Loucy (cell line): Measurements from ENCODE around the gene PDZD8.

Source experiments
- H2AFZ ChIP-seq: fragments of 200-600 bp; sonication (generic); 2 replicates; pipeline ENCODE4 v1.6.0; 2016; ENCODE audit warnings: antibody characterized with exemption, mild to moderate bottlenecking, low read length, moderate library complexity
- H3F3A ChIP-seq: fragments of 200-600 bp; 2 replicates; pipeline ENCODE4 v1.6.0; 2016; ENCODE audit warnings: antibody characterized with exemption, low read depth, mild to moderate bottlenecking
- H3K27me3 ChIP-seq: fragments of 200-600 bp; sonication (generic); 2 replicates; pipeline ENCODE4 v1.6.1; 2014; ENCODE audit warnings: low read length, mild to moderate bottlenecking; ENCODE audit not compliant: insufficient read depth, poor library complexity, severe bottlenecking
- H3K36me3 ChIP-seq: fragments of 200-600 bp; sonication (generic); 2 replicates; pipeline ENCODE4 v1.6.1; 2016; ENCODE audit warnings: low read length; ENCODE audit not compliant: insufficient read depth
- H3K4me1 ChIP-seq: fragments of 200-600 bp; sonication (generic); 2 replicates; pipeline ENCODE4 v1.5.1; 2014; ENCODE audit warnings: low read length, mild to moderate bottlenecking; ENCODE audit not compliant: insufficient read depth, poor library complexity, severe bottlenecking
- H3K4me2 ChIP-seq: fragments of 200-600 bp; sonication (generic); 2 replicates; pipeline ENCODE4 v1.6.0; 2014; ENCODE audit warnings: antibody characterized with exemption, low read length, low read depth, mild to moderate bottlenecking; ENCODE audit not compliant: poor library complexity, severe bottlenecking
- H3K4me3 ChIP-seq: fragments of 200-600 bp; sonication (generic); 2 replicates; pipeline ENCODE4 v1.5.1; 2014; ENCODE audit warnings: low read length, mild to moderate bottlenecking, mixed read lengths; ENCODE audit not compliant: poor library complexity, severe bottlenecking
- H3K79me2 ChIP-seq: fragments of 200-600 bp; sonication (generic); 2 replicates; pipeline ENCODE4 v1.6.1; 2014; ENCODE audit warnings: low read length; ENCODE audit not compliant: insufficient read depth
- H3K9ac ChIP-seq: fragments of 200-600 bp; sonication (generic); 2 replicates; pipeline ENCODE4 v1.6.0; 2014; ENCODE audit warnings: mild to moderate bottlenecking, low read depth, low read length, moderate library complexity; ENCODE audit not compliant: poor library complexity, severe bottlenecking
- H3K9me2 ChIP-seq: fragments of 200-600 bp; sonication (generic); replicated peaks from 2 replicates; pipeline ENCODE4 v1.6.1; 2016; ENCODE audit warnings: low read depth, low read length, mixed read lengths
- H3K9me3 ChIP-seq: fragments of 200-600 bp; sonication (generic); 2 replicates; pipeline ENCODE4 v1.6.1; 2014; ENCODE audit warnings: mild to moderate bottlenecking, antibody characterized with exemption, low read length, low read depth; ENCODE audit not compliant: insufficient read depth
- H4K20me1 ChIP-seq: fragments of 200-600 bp; sonication (generic); 2 replicates; pipeline ENCODE4 v1.6.0; 2014; ENCODE audit warnings: antibody characterized with exemption, low read length, mild to moderate bottlenecking; ENCODE audit not compliant: insufficient read depth, poor library complexity, severe bottlenecking
- EZH2phosphoT487 ChIP-seq: fragments of 200-600 bp; IDR thresholded peaks from 2 replicates; pipeline ENCODE4 v1.6.1; 2018; ENCODE audit warnings: antibody characterized with exemption, mild to moderate bottlenecking, moderate library complexity, borderline replicate concordance
- TF ChIP-seq, protein P1 (sequence below): fragments of 200-600 bp; sonication (generic); conservative IDR thresholded peaks from 2 replicates; pipeline ENCODE4 v1.5.1; 2014; ENCODE audit warnings: mild to moderate bottlenecking, antibody characterized with exemption, low read length

PDZD8 gene

DNA sequence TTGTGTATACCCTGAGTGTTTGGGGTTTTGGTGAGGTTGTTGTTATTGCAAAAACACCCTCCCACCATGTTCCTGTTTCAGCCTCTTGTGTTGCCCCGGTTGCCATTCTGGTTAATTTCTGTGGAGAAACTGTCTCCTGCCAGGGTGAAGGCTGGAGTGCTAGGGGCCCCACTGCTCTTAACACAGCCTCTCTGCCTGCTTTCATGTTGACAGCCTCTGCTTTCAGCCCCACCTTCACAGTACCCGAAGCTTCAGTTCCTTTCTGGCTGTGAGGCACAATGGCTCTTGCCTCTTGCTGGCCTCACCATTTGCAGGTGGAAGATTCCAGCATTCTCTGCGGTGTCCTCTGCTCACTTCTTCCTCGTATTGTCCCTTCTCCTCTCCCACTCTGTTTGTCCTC is 115.2 kb downstream of the PDZD8 start:
- Histone ChIP-seq H3K36me3 (no peaks in the 10 kb centered on the region), H2AFZ (0 out of 2 replicates have a peak overlapping the region, but pooled peaks have one; percentile 21), H3K4me2 (peak overlapping the region; percentile 33), H3K79me2 (no peaks in the 10 kb centered on the region), H3K4me3 (no peak overlapping the region), H3K27me3 (no peaks in the 10 kb centered on the region), H3K4me1 (peaks cover 20% of the 10 kb centered on the region), H3K9ac (no peak overlapping the region), H3F3A (no peaks in the 10 kb centered on the region), H3K9me3 (no peaks in the 10 kb centered on the region), H3K9me2 (no peaks in the 10 kb centered on the region), H4K20me1 (no peaks in the 10 kb centered on the region)
- TF ChIP-seq EZH2phosphoT487, result no peak

- Histone ChIP-seq H3F3A (no peaks in the 10 kb centered on the region), H3K79me2 (no peaks in the 10 kb centered on the region), H3K4me2 (peak overlapping the region; percentile 33), H3K9me2 (no peaks in the 10 kb centered on the region), H3K9ac (no peak overlapping the region), H4K20me1 (no peaks in the 10 kb centered on the region), H3K4me1 (peaks cover 20% of the 10 kb centered on the region), H3K9me3 (no peaks in the 10 kb centered on the region), H3K36me3 (no peaks in the 10 kb centered on the region), H3K27me3 (no peaks in the 10 kb centered on the region), H2AFZ (0 out of 2 replicates have a peak overlapping the region, but pooled peaks have one; percentile 19), H3K4me3 (peak overlapping the region; percentile 1)
- no peak for TF ChIP-seq EZH2phosphoT487
- TF ChIP-seq, protein P1, sequence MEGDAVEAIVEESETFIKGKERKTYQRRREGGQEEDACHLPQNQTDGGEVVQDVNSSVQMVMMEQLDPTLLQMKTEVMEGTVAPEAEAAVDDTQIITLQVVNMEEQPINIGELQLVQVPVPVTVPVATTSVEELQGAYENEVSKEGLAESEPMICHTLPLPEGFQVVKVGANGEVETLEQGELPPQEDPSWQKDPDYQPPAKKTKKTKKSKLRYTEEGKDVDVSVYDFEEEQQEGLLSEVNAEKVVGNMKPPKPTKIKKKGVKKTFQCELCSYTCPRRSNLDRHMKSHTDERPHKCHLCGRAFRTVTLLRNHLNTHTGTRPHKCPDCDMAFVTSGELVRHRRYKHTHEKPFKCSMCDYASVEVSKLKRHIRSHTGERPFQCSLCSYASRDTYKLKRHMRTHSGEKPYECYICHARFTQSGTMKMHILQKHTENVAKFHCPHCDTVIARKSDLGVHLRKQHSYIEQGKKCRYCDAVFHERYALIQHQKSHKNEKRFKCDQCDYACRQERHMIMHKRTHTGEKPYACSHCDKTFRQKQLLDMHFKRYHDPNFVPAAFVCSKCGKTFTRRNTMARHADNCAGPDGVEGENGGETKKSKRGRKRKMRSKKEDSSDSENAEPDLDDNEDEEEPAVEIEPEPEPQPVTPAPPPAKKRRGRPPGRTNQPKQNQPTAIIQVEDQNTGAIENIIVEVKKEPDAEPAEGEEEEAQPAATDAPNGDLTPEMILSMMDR, result no peak
These were observed 116.0 kb downstream of the PDZD8 start for GRCh38 chr10:117259279-117259678.

- Histone ChIP-seq H3K4me2 (no peak overlapping the region), H3K36me3 (no peaks in the 10 kb centered on the region), H4K20me1 (no peaks in the 10 kb centered on the region), H3K9ac (no peak overlapping the region), H3F3A (no peaks in the 10 kb centered on the region), H3K4me3 (no peak overlapping the region), H3K79me2 (no peaks in the 10 kb centered on the region), H2AFZ (no peak overlapping the region), H3K9me2 (no peaks in the 10 kb centered on the region), H3K9me3 (no peaks in the 10 kb centered on the region), H3K4me1 (peaks cover 20% of the 10 kb centered on the region), H3K27me3 (no peaks in the 10 kb centered on the region)
- no peak for TF ChIP-seq EZH2phosphoT487
- TF ChIP-seq, protein P1, result no peak
These were observed 117.5 kb downstream of the PDZD8 start for GRCh38 chr10:117257721-117258120.

- peaks cover 20% of the 10 kb centered on the region for H3K4me1 ChIP-seq
- no peak overlapping the region for H2AFZ ChIP-seq
- no peaks in the 10 kb centered on the region for H3K9me2 ChIP-seq
- H3K36me3 ChIP-seq, result no peaks in the 10 kb centered on the region
- H3K4me3 ChIP-seq, result no peak overlapping the region
- H4K20me1 ChIP-seq, result no peaks in the 10 kb centered on the region
- no peaks in the 10 kb centered on the region for H3K27me3 ChIP-seq
- no peaks in the 10 kb centered on the region for H3F3A ChIP-seq
- TF ChIP-seq EZH2phosphoT487, result no peak
- TF ChIP-seq, protein P1, result no peak
- no peak overlapping the region for H3K4me2 ChIP-seq
- H3K79me2 ChIP-seq, result no peaks in the 10 kb centered on the region
- H3K9ac ChIP-seq, result no peak overlapping the region
- H3K9me3 ChIP-seq, result no peaks in the 10 kb centered on the region
These were observed 118.3 kb downstream of the PDZD8 start for GRCh38 chr10:117256910-117257309.
